ENCODE results near the gene PDE11A.

PDE11A gene

DNA sequence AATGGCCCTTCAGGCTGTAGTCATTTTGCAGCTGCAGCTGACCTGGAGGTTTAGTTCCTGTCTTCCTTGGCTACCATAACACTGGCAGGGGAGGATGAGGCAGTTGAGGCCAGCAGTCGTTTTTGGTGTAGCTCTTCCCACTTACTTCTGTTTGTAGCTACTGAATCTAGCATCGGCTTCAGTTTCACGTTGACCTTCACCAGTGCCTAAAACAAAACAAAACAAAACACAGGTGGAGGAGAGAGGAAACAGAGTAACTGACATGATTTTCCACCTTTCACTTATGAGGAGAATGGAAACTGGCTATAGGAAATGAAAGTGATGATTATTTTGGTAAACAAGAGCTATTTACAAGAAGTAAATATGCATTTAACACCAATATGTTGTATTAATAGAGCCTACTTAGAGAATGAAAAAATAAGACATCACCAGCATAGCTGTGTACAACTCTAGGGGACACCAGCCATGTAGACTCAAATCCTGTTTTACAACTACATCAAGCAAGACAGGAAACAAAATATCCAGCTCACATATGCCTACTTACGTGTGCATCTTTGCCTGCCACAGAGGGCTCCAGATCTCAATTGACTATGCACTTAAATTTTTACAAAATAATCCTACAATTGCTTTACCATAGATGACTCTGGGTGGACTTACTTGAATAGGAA, 443.1 kb downstream of the PDE11A start:
- DNase-seq (ENCODE audit: low read depth in 2 of 2) = no peak

DNA sequence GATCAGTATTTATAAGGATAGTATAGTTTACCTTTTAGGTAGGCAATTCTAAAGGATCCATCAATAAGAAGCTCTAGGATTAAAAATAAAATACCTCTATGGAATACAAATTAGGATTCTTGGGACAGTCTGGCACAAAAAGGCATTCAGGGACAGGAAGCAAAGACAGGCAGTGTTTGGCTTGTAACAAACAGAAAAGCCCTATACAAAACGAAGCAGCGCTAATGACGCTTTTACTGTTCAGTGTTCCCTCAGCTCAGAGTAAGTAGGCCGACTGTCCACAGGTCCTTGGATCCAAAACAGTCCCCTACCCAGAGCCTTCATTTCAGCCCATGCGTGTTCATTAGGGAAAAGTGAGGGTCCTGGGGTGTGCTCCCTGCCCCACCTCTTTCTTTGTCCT, 443.7 kb downstream of the PDE11A start:
- no peak for DNase-seq (ENCODE audit: low read depth in 2 of 2)

DNA sequence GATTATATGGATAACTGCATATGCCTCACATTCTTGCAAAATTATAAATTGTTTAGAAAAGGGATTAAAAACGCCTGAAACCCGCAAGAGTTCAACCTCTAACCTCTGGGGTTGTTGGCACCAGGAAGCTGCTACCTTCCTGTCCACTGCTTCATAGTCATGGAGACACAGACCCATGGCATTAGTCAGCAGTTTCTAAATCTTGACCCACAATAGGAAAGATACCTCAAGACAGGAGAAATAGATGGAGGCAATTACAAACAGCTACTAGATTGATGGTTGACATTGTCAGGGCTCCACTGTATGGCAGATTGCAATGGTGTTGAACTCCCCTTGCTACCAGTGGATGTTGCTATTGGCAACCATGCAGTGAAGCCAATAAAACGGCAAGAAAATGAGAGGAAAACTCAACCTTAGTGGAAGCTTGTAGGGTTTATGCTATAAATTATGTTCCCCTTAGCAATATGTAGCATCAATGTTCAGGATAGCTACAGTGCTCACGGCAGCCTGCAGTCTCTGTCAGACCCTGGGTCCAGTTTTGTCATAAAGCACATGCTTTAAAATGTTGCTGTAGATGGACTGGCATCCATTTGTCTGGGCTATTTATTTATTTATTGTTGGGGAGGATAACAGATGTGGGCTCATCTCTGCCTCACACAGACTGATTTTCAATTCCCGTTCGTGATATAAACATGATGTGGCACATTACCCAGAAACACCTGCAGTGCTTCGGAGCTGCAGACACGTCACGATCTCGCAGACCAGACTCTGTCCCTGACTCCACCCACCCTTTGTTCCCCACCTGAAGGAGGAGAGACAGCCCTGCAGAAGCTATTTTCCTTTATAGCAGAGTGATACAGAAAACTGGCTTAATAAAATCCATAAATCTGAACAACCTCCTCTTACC, 446.6 kb downstream of the PDE11A start:
- DNase-seq (ENCODE audit: low read depth in 2 of 2) = no peak

DNA sequence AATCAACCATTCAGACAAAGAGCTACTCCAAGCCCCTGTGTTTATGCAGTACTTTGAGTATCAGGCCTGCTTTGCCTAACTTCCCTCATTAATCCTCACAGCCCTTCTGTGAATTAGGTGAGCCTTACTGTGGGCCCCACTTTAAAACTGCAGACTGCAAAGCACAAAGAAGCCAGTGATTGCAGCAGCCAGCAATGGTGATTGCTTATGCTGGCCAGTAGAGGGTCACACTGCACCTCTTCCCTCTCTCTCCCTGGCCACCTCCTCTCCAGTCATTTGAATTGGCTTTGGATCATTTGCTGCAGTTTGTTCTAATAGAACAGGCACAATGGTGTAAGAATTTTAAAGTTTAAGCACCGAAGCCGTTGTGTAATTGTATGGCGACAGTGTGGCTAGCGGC, 450.1 kb downstream of the PDE11A start:
- DNase-seq (ENCODE audit: low read depth in 2 of 2) = no peak

DNA sequence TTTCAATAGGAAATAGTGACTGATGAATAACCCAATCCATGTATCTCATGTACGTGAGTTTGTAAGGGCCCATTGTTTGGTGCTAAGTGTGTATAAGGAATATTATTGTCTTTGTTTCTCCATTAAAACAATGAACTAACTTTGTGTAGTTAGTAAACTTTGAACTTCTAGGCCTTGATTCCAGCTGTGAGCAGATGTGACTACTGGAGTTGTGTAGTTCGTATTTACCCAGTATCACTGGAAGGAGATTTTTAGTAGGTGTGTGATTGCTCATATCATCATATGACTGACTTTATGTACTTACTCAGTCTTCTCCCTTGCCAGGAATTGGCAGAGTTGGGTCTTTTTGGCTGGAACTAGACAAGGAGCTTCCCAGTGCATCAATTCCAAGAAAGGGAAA, 452.6 kb downstream of the PDE11A start:
- DNase-seq (ENCODE audit: low read depth in 2 of 2) = no peak

DNA sequence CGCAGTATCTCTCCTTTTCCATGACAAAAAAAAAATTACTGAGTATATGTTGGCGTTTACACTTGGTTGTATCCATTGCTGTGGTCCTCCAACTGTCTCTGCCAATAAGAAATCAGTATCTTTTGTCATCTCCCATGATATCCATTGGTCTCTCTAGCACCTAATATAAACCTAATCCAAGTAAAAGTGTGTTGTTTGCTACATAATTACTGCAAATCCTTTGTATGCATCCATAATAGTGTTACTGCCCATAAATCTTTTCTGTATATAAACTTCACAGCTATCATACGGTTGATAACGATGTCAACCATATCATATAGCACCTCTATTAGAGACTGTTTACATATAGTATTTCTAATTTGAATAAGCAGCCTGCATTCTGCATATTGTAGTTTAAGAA, 453.1 kb downstream of the PDE11A start:
- no peak for DNase-seq (ENCODE audit: low read depth in 2 of 2)

DNA sequence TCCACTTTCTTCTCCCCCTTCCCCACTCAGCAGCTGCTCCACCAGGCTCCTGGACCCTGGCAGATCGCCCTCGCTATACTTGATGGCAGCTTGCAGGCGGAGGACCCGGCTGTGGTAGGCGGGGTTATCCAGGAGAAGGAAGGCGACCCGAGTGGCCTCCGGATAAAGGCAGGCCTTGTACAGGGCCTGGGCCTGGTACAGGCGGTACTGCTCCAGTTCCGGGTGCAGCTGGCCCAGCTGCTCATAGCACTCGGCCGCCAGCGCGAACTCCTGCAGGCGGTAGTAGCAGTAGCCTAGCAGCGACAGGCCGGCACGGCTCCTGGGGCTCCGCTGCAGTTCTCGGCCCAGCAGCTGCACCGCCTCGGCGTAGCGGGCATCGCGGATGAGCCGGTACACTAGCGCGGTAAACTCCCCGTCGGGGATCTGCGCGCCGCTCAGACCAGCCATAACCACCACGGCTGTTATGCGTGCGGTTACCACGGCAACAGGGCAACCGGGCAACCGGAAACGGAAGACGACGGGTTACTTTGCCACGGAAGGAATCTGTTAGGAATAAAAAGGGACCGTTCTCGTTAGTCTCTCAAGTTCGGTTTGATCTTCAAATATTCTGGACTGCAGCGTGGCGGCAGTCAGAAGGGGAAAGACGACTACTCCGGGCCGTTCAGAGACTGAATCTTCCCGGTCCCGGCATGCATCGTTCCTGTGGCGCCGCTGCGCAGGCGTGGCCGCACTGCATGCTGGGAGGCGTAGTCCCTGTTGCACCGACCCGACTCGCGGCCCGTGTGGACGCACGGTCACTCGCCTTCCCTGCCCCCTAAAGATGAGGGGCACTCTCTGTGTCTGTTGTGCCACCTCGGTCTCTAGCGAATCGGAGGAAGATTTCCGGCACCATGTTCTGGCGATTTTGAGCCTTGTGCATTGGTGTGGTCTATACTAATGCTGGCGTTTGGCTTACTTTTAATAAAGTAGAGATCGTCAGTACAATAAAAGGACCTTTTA, 454.0 kb downstream of the PDE11A start:
- peak; percentile 70 to 72 for DNase-seq (ENCODE audit: low read depth in 2 of 2)

DNA sequence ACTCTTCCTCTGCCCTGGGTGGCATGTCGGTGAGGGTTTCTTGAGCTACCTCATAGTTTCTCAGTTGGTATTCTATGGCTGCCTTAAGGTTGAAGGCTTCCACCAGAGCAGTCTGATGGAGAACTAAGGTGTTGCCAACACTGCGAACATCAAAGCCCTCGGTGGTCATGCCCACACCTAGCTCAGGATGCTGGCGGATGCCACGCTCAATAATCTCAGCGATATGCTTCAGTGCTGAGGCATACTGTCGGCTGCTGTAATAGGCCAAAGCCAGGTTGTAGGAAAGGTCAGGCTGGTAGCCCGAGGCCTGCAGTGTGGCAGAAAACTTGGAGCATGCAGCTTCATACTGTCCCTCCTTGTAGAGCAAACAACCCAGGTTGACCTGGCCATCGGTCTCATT, 454.7 kb downstream of the PDE11A start:
- DNase-seq (ENCODE audit: low read depth in 2 of 2) = no peak

DNA sequence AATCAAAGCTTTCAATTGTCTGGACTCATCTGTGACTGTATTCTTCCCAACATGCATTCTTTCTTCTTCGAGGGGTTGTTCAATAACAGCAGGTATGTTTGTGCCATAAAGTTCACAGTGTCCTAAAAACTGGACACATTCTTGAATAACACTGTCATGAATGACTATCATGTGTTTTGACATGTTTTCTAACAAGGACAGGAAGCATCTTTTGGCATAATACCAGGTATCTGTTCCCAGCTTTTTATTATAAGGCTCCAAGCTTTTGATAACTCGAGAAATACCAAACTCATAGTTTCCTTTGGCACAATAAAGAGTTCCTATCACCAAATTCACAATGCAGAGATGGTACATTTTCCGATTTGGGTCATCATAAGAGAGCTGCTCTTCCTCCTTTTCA, 455.8 kb downstream of the PDE11A start:
- no peak for DNase-seq (ENCODE audit: low read depth in 2 of 2)

DNA sequence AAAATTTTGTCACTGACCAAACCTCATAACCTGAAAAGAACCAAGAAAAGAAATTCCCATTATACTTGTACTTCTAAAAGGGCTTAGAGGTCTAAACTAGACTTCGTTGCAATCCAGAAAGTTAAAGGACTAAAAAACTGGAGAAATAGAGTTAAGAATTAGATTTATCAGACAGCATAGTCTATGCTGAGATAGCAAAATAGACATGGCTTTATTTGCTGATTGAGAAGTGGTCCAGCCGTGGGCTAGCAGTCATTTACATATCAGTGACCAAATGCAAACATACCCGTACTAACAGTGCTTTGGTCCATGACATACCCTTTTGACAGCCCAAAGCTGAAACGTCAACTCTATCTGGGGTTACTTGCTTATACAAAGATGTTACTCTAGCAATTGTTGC, 456.5 kb downstream of the PDE11A start:
- DNase-seq (ENCODE audit: low read depth in 2 of 2) = no peak

DNA sequence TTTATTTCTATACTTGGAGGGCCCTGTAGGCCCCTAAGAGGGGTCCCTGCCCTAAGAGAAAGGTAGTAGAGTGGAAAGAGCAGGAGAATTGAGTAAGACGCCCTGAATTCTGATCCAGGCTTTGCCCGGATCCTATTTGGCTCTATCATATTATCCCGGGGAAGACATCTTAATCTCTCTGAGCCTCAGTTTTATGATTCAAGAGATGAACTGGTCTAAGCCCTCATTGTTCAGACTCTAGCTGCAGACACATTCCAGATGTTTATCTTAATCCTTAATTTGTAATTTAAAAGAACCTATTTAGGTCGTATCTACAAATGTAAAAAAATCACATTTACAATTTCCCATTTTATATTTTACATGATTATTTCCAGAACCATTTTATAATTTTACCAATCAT, 459.9 kb downstream of the PDE11A start:
- DNase-seq (ENCODE audit: low read depth in 2 of 2) = no peak

DNA sequence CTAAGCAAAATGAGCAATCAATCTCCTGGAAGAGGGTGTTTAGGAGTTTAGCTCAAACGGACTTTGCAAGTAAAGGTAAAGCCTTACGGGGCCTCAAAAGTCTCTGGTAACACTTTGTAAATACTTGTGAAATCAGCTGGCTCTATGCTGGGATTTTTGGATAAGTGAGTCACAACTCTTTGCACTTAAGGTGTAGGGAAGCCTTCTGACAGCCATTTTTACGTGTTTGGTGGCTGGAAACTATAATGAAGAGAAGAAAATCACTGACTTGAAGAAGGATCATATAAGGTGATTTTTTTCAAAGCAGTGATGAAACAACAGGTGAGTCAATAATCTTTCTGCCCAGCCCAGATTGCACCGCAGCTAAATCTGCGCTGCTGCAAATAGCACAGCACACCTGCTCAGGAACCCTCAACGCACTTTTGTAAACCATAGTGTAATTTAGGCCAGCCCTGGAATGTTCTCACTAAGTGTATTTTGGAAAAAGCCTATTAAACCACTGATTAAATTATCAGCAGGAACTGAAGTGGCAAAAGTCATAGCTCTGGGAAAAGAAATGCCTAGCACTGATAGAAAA, 461.2 kb downstream of the PDE11A start:
- no peak for DNase-seq (ENCODE audit: low read depth in 2 of 2)

DNA sequence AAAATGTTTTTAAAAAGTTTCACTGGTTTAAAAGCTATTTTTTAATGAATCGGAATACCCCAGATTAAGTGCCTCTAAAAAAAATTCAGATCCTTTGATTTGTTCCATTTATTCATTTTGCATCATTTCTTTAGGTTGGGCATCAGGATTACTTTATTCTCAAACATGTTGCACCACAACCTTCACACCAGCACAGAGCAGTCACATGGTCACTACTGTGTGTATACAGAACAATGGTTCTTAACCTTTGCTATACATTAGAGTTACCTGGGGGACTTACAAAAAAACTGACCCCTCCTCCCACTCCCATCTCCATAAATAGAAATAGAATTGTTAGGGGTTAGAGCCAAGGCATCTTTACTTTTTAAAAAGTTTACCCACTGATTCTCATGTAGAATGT, 461.8 kb downstream of the PDE11A start:
- DNase-seq (ENCODE audit: low read depth in 2 of 2) = no peak

DNA sequence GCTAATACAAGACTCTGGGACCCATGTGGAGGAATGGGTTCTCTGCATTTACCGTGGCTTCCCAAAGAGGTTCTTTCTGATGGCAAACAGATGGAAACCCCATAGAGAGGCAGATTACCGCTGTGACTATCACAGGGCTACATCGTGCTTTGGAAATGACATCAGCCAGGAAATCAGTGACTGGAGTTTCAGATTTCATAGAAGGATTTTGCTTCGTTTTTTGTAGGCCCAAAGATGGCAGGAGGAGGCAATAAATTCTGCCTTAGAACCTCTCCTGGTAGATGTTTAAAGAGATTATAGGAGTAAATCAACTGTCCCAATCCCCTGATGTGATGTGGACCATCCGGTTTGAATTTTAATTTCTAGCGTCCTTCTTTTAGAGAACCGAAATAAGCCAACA, 465.9 kb downstream of the PDE11A start:
- DNase-seq (ENCODE audit: low read depth in 2 of 2) = peak; percentile 54 to 56

DNA sequence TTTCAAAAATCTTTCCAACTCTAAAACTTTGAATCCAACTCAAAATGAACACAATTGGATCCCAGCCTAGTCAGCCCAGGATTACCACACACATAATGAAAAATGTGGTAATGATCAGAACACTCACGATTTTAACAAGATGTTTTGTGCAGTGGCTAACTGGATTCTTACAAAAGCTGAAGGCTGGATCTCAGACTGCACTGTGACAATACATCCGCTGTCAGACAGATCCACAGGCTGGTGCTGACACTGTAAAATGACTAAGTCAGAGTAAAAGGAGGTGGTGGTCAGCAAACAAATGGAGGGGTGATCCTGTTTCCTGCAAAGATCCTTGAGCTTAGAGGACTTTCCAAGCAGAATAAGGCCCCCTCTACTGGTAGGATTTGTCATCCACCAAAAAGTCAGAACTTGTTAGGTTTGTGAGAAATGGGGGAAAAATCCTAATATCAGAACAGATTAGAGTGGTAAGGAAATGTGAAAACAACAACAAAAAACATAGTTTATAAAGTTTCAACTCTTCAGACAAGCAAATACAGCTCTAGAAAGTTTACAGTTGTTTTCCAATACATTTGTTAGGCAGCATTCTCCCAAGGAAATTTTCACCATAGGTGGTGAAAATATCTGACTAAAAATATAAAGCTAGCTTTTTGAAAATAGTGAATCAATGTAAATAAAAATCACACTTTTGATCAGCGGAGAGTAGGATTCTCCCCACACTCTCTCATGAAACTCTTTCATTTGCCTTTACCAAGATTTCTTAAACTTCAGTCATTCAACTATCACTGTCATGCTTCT, 468.1 kb downstream of the PDE11A start:
- DNase-seq (ENCODE audit: low read depth in 2 of 2) = peak; percentile 85 to 87

DNA sequence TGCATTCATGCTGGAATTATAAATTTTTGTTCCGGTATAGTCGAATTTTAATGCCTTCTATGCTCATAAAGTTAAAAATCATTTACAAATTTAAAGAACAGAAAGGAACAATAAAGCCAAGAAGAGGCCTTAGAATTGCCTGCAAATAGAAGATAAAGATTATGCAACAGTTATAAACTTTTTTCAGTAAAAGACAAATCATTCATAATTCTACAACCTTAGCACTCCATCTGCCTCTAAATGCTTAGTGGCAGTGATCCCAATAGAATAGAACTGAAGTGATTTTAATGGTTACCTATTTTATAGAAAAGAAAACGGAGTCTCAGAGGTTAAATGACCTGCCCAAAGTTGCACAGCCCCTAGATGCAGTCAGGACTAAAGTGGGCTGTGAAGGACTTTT, 468.8 kb downstream of the PDE11A start:
- no peak for DNase-seq (ENCODE audit: low read depth in 2 of 2)

DNA sequence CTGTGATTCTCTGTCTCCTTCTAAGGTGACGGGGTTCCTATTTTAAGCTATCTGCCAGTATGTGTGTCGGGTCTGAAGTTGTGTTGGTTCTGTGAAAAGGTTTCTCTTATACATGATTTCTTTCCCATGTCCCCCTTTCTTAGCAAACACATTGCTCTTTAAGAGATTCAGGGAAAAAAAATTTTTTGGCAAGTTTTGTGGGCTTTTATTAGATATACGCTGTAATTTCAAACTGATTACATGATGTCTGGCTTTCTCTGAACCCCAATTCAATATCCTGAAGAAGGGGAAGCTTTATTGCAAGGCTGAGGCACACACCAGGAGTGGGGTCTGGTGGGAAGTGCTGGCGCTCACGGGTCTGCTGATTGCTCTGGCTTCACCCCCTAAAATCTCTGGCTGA, 469.4 kb downstream of the PDE11A start:
- DNase-seq (ENCODE audit: low read depth in 2 of 2) = no peak

DNA sequence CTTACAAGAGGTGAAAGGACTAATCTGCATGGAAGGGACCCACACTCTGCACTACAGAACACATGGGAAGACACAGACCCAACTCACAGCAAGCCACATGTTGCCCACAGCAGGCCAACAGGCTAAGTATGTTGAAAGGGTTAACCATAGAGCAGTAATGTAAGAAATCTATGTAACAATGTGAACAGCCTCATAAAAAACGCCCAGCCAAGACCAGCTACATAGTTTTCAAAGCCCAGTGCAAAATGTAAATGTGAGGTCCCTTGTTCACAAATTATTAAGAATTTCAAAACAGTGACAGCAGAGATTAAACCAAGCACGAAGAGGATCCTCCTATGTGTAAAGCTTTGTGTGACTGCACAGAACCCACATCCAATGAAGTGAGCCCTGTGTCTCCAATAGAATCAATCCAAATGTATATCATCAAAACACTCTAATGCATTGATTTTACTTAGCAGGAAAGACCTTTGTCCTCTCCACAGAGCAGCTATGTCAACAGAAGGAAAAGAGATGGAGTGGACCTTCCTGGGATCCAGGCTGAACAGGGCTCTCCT, 469.9 kb downstream of the PDE11A start:
- DNase-seq (ENCODE audit: low read depth in 2 of 2) = no peak

DNA sequence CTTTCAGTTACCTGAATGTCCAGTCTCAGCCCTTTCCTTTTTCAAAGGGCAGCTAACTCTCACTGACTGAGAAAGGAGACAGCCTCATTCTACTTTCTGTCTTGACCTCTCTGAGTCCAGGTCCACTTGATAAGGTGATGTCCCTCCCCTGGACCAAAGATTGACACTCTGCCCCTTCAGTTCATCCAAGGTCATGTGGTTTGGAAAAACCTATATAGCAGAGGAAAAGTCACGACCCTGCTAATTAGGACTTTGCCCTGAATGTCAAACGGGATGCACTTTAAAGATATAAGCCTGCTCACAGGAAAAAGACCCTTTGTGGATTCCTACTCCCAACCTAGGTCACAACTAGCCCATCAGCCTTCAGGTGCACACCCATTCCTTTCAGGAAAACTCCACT, 471.7 kb downstream of the PDE11A start:
- no peak for DNase-seq (ENCODE audit: low read depth in 2 of 2)

DNA sequence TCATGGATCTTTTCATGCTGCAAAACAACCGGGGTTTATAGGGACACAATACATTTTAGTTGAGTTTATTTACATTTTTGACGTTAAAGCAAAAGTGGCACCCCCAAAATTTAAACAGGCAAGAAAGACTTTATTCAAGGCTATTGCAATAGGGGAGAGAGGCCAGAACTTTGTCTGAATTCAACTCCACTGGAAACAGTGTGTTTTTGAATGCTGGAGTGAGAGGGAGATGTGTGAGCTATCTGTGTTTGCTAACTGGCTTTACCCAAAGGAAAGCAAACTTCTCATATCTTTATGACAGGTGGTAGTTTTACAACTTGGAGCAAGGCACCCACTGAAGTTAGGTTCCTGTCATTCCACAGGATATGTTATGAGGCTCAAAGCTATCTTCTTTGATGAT, 472.6 kb downstream of the PDE11A start:
- no peak for DNase-seq (ENCODE audit: low read depth in 2 of 2)
